HepG2 (cell line): Measurements from ENCODE around the gene HNRNPA1. TPM values are rescaled to one million over a fixed set of nuclear protein-coding genes. Genes with fewer than 3 reads are reported as not detected.

ENCODE experiments used
- AHR ChIP-seq: IDR thresholded peaks from 2 replicates; pipeline ENCODE4 v1.6.1; 2018; ENCODE audit warnings: missing genetic modification reagents, missing compliant biosample characterization
- HDAC1 ChIP-seq: sonication (generic); formaldehyde crosslinking; IDR thresholded peaks from 2 replicates; pipeline ENCODE4 v1.5.1; 2020; ENCODE audit warnings: mild to moderate bottlenecking, missing genetic modification reagents
- MED8 ChIP-seq: sonication (generic); formaldehyde crosslinking; IDR thresholded peaks from 2 replicates; pipeline ENCODE4 v1.8.1; 2023; ENCODE audit warnings: mild to moderate bottlenecking, missing genetic modification reagents; ENCODE audit not compliant: insufficient replicate concordance
- MXD4 ChIP-seq: IDR thresholded peaks from 2 replicates; pipeline ENCODE4 v1.6.1; 2016; ENCODE audit warnings: mild to moderate bottlenecking, missing biosample characterization, missing genetic modification reagents
- NR2F6 ChIP-seq, 2 experiments: IDR thresholded peaks; 2 replicates each; pipeline ENCODE4 v1.6.1; 2016; ENCODE audit warnings: antibody characterized with exemption in 1 of 2, mild to moderate bottlenecking in 1 of 2
- RARG ChIP-seq: sonication (generic); formaldehyde crosslinking; IDR thresholded peaks from 2 replicates; pipeline ENCODE4 v1.4.0; 2020; ENCODE audit warnings: low read depth, mild to moderate bottlenecking, missing genetic modification reagents
- RORA ChIP-seq: sonication (generic); formaldehyde crosslinking; IDR thresholded peaks from 2 replicates; pipeline ENCODE4 v1.5.0; 2020; ENCODE audit warnings: mild to moderate bottlenecking, missing genetic modification reagents, moderate library complexity
- RXRB ChIP-seq: IDR thresholded peaks from 2 replicates; pipeline ENCODE4 v1.6.1; 2016; ENCODE audit warnings: borderline replicate concordance, missing genetic modification reagents, missing compliant biosample characterization
- TCF7L2 ChIP-seq: IDR thresholded peaks from 2 replicates; pipeline ENCODE4 v1.6.1; 2011; ENCODE audit warnings: mild to moderate bottlenecking, low read depth, low read length, moderate library complexity
- ZEB1 ChIP-seq: IDR thresholded peaks from 2 replicates; pipeline ENCODE4 v1.6.1; 2012; ENCODE audit warnings: mild to moderate bottlenecking, low read depth, inconsistent platforms; ENCODE audit not compliant: insufficient replicate concordance
- polyA plus RNA-seq, 8 experiments: library from polyadenylated mRNA; depleted of rRNA in 3 of 8; stranded (reverse) in 7 of 8; unstranded in 1 of 8; fragments of >200 nt; fragmentation: Illumina TruSeq in 4 of 8; extraction: Trizol in 4 of 8; gene quantifications; 2 replicates each; pipeline versions ENCODE4 v1.2.1 to v1.2.3, GENCODE V29; 2011 to 2016; ENCODE audit warnings: low read depth in 4 of 8, missing spikeins in 1 of 8, mixed read lengths in 1 of 8; ENCODE audit not compliant: insufficient read depth in 1 of 8
- total RNA-seq, 5 experiments: library from RNA; depleted of rRNA; stranded (reverse); fragments of >200 nt; fragmentation: Illumina TruSeq; extraction: Trizol; gene quantifications; 2 replicates each; pipeline ENCODE4 v1.2.3, GENCODE V29; 2016; ENCODE audit warnings: low read depth in 1 of 5
- TF ChIP-seq, protein P1 (sequence below): sonication (generic); formaldehyde crosslinking; IDR thresholded peaks from 2 replicates; pipeline ENCODE4 v1.4.0; 2020; ENCODE audit warnings: missing genetic modification reagents, borderline replicate concordance
- TF ChIP-seq, protein P2 (sequence below): sonication (generic); formaldehyde crosslinking; IDR thresholded peaks from 2 replicates; pipeline ENCODE4 v1.4.0; 2020; ENCODE audit warnings: missing genetic modification reagents
- TF ChIP-seq, protein P3 (sequence below): sonication (generic); formaldehyde crosslinking; IDR thresholded peaks from 2 replicates; pipeline ENCODE4 v1.5.0; 2020; ENCODE audit warnings: mild to moderate bottlenecking, missing genetic modification reagents
- TF ChIP-seq, protein P4 (sequence below): sonication (generic); formaldehyde crosslinking; IDR thresholded peaks from 2 replicates; pipeline ENCODE4 v1.9.0; 2021; ENCODE audit warnings: mild to moderate bottlenecking, missing genetic modification reagents

The HNRNPA1 gene
- total and polyA plus RNA-seq, 2 of the 13 experiments (the other 11 are each of a cell fraction or from before 2014, with no cell fraction given) = 535 to 1,820 TPM

DNA sequence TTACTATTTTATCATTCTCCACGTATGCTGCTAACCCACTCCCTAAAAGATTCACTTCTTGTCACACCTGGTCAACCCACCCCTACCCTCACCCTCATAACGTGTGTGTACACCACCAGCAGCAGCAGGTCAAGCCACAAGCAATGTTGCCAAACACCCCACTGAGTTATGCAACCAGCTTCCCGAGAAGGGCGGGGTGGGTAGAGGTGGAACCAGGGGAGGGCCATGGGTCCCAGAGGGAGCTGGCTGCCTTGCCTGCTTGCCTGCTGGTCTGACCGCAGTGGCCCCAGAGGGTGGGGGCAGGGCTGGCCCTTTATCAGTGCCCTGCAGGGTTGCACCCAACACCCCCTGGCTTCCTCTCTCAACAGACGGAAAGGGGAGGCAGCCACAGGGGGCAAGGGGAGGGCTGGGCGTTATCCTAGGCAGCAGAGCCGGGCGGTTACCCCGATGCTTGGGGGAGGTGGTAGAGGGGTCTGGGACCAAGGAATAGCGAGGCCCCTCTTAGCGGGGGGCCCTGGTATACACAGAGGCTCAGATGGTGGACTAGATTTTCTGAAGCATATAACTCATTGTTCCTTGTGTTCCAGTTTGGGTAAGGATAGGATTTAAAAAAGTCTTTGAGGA is 23.8 kb downstream of the HNRNPA1 start (continued):
- TF ChIP-seq, protein P1, sequence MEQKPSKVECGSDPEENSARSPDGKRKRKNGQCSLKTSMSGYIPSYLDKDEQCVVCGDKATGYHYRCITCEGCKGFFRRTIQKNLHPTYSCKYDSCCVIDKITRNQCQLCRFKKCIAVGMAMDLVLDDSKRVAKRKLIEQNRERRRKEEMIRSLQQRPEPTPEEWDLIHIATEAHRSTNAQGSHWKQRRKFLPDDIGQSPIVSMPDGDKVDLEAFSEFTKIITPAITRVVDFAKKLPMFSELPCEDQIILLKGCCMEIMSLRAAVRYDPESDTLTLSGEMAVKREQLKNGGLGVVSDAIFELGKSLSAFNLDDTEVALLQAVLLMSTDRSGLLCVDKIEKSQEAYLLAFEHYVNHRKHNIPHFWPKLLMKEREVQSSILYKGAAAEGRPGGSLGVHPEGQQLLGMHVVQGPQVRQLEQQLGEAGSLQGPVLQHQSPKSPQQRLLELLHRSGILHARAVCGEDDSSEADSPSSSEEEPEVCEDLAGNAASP (CRISPR knock-in tag) = peak; percentile 86; the same call in 1 of the 2 replicates
- TF ChIP-seq MED8 = no peak
- TF ChIP-seq, protein P2, sequence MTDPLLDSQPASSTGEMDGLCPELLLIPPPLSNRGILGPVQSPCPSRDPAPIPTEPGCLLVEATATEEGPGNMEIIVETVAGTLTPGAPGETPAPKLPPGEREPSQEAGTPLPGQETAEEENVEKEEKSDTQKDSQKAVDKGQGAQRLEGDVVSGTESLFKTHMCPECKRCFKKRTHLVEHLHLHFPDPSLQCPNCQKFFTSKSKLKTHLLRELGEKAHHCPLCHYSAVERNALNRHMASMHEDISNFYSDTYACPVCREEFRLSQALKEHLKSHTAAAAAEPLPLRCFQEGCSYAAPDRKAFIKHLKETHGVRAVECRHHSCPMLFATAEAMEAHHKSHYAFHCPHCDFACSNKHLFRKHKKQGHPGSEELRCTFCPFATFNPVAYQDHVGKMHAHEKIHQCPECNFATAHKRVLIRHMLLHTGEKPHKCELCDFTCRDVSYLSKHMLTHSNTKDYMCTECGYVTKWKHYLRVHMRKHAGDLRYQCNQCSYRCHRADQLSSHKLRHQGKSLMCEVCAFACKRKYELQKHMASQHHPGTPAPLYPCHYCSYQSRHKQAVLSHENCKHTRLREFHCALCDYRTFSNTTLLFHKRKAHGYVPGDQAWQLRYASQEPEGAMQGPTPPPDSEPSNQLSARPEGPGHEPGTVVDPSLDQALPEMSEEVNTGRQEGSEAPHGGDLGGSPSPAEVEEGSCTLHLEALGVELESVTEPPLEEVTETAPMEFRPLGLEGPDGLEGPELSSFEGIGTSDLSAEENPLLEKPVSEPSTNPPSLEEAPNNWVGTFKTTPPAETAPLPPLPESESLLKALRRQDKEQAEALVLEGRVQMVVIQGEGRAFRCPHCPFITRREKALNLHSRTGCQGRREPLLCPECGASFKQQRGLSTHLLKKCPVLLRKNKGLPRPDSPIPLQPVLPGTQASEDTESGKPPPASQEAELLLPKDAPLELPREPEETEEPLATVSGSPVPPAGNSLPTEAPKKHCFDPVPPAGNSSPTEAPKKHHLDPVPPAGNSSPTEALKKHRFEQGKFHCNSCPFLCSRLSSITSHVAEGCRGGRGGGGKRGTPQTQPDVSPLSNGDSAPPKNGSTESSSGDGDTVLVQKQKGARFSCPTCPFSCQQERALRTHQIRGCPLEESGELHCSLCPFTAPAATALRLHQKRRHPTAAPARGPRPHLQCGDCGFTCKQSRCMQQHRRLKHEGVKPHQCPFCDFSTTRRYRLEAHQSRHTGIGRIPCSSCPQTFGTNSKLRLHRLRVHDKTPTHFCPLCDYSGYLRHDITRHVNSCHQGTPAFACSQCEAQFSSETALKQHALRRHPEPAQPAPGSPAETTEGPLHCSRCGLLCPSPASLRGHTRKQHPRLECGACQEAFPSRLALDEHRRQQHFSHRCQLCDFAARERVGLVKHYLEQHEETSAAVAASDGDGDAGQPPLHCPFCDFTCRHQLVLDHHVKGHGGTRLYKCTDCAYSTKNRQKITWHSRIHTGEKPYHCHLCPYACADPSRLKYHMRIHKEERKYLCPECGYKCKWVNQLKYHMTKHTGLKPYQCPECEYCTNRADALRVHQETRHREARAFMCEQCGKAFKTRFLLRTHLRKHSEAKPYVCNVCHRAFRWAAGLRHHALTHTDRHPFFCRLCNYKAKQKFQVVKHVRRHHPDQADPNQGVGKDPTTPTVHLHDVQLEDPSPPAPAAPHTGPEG (CRISPR knock-in tag) = no peak
- TF ChIP-seq RARG (CRISPR knock-in tag) = no peak
- peak; percentile 63 for TF ChIP-seq HDAC1 (CRISPR knock-in tag)
- TF ChIP-seq MXD4 (CRISPR knock-in tag) = no peak
- 0 out of 2 replicates have a peak, but pooled peaks have one; percentile 51 for TF ChIP-seq AHR
- peak; percentile 57 for TF ChIP-seq ZEB1
- TF ChIP-seq TCF7L2 = no peak
- TF ChIP-seq RORA (CRISPR knock-in tag) = no peak
- peak; percentile 72 for TF ChIP-seq NR2F6 (IDR thresholded peaks at IDR 0.05)
- peak; percentile 93 for TF ChIP-seq NR2F6 (CRISPR knock-in tag; IDR thresholded peaks at IDR 0.05)
- TF ChIP-seq, protein P3, sequence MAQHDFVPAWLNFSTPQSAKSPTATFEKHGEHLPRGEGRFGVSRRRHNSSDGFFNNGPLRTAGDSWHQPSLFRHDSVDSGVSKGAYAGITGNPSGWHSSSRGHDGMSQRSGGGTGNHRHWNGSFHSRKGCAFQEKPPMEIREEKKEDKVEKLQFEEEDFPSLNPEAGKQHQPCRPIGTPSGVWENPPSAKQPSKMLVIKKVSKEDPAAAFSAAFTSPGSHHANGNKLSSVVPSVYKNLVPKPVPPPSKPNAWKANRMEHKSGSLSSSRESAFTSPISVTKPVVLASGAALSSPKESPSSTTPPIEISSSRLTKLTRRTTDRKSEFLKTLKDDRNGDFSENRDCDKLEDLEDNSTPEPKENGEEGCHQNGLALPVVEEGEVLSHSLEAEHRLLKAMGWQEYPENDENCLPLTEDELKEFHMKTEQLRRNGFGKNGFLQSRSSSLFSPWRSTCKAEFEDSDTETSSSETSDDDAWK (CRISPR knock-in tag) = no peak
- TF ChIP-seq, protein P4, sequence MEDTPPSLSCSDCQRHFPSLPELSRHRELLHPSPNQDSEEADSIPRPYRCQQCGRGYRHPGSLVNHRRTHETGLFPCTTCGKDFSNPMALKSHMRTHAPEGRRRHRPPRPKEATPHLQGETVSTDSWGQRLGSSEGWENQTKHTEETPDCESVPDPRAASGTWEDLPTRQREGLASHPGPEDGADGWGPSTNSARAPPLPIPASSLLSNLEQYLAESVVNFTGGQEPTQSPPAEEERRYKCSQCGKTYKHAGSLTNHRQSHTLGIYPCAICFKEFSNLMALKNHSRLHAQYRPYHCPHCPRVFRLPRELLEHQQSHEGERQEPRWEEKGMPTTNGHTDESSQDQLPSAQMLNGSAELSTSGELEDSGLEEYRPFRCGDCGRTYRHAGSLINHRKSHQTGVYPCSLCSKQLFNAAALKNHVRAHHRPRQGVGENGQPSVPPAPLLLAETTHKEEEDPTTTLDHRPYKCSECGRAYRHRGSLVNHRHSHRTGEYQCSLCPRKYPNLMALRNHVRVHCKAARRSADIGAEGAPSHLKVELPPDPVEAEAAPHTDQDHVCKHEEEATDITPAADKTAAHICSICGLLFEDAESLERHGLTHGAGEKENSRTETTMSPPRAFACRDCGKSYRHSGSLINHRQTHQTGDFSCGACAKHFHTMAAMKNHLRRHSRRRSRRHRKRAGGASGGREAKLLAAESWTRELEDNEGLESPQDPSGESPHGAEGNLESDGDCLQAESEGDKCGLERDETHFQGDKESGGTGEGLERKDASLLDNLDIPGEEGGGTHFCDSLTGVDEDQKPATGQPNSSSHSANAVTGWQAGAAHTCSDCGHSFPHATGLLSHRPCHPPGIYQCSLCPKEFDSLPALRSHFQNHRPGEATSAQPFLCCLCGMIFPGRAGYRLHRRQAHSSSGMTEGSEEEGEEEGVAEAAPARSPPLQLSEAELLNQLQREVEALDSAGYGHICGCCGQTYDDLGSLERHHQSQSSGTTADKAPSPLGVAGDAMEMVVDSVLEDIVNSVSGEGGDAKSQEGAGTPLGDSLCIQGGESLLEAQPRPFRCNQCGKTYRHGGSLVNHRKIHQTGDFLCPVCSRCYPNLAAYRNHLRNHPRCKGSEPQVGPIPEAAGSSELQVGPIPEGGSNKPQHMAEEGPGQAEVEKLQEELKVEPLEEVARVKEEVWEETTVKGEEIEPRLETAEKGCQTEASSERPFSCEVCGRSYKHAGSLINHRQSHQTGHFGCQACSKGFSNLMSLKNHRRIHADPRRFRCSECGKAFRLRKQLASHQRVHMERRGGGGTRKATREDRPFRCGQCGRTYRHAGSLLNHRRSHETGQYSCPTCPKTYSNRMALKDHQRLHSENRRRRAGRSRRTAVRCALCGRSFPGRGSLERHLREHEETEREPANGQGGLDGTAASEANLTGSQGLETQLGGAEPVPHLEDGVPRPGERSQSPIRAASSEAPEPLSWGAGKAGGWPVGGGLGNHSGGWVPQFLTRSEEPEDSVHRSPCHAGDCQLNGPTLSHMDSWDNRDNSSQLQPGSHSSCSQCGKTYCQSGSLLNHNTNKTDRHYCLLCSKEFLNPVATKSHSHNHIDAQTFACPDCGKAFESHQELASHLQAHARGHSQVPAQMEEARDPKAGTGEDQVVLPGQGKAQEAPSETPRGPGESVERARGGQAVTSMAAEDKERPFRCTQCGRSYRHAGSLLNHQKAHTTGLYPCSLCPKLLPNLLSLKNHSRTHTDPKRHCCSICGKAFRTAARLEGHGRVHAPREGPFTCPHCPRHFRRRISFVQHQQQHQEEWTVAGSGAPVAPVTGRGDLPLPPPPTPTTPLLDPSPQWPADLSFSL (CRISPR knock-in tag) = no peak
- TF ChIP-seq RXRB (CRISPR knock-in tag) = peak; percentile 82
